GM18498 (cell line): ENCODE measurements around the gene RILPL2.
"Not testable (repeated sequence)": the region's sequence is repeated elsewhere in the genome, so short reads cannot be mapped to it uniquely, and the experiment has no call there.

Source experiments
- ATAC-seq: cut with Tn5 transposase; IDR thresholded peaks from one replicate; pipeline ENCODE4 v1.9.1; 2021; ENCODE audit warnings: mild to moderate bottlenecking, moderate library complexity; ENCODE audit not compliant: unreplicated experiment

RILPL2 gene, protein sequence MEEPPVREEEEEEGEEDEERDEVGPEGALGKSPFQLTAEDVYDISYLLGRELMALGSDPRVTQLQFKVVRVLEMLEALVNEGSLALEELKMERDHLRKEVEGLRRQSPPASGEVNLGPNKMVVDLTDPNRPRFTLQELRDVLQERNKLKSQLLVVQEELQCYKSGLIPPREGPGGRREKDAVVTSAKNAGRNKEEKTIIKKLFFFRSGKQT

DNA sequence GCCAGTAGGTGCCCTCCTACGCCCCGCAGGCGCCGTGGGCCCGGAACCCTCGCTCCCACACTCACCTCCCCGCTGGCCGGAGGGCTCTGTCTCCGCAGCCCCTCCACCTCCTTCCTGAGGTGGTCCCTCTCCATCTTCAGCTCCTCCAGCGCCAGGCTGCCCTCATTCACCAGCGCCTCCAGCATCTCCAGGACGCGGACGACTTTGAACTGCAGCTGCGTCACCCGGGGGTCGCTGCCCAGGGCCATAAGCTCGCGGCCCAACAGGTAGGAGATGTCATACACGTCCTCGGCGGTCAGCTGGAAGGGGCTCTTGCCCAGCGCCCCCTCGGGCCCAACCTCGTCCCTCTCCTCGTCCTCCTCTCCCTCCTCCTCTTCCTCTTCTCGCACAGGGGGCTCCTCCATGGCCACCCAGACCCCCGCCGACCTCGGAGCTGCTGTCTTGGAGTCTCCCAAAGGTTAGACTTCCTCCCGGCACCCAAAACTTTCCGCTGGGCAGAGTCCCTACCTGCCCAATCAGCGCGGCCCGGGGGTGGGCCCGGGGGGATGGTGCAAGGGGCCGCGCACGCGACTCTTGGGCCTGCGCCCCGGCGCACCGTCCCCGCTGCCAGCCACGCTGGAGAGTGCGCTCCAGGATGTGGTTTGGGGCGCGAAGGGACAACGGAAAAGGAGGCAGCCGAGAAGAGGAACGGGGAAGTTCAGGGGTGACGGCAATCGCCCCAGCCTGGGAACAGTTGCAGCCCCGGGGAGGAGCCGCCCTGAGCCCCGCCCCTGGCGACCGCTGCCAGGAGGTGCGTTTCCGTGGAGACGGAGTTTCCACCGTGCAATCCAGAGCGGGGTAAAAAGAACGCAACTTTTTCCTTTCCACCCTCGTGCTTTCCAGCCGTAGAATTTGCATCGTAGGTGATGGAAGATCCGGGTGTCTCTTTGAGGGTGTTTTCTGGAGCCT is at the start of gene RILPL2:
Gene RILPL2 (minus strand): TSS at position 668 of the 948 bp plus-strand sequence. CDS start 264 bp downstream, at position 404.
- peak; percentile 81 for ATAC-seq

DNA sequence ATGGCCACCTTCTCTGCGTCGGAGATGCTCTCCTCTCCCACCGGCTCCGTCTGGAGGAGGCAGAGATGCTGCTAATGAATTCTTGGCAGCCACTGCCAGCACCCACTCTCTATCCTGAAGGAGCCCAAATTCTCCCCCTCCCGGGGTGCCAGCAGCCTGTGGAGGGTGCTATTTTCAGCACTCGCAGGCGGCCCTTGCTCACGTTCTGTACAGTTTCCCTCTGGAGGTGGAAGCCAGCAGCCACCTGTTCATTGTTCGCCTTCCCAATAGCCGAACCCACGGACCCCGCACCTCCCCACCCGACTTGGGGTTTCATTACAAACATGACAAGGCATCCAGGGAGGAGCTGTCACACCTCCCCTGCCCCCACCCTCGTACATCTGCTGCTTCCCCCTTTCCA is 49.3 kb upstream of the RILPL2 start:
- ATAC-seq: no peak

DNA sequence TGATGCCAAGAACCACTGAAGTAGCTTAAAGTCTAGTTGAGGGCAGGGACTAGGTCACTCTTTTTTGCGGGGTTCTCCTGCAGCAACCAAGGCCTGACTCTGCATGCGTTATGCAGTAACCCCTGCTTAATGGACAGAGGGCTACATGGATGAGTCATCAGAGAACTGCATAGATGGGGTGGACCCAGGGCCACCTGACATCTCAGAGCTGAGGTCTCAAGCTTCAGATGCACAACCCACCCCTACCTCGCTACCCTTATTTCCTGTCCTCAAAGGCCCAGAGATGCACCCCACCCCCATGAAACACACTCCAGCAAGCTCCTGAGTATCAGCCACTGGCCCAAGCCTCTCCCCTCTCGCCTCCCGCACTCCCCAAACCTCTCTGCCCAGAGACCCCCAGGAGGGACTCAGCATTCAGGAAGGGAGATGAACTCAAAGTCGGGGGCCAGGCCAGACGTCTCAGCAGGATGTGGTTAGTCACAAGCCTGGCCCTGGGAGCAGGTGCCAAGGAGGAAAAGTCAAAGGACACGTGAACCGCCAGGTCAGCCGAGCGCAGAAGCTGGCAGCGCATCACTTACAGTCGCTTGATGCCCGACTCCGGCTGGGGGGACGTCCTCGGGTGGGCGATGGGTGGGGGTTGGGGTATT is 47.2 kb upstream of the RILPL2 start:
- no peak for ATAC-seq

DNA sequence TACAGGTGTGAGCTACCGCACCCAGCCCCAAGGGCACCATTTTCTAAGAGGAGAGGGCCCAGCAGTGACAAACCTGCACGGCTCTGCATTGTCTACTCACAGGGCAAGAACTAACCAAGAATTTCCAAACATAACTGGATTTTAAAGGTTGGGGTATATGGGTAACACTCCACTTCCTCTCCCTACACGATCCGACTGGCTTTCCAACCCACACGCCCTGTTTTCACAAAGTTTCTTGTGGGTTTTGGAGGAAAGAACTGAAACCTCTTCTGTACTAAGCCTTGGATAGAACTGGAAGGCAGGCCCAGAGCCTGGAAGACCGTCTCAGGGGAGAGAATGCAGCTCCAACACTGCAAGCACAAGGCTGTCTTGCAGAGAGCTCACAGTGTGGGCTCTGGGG is 46.4 kb upstream of the RILPL2 start:
- ATAC-seq: no peak

DNA sequence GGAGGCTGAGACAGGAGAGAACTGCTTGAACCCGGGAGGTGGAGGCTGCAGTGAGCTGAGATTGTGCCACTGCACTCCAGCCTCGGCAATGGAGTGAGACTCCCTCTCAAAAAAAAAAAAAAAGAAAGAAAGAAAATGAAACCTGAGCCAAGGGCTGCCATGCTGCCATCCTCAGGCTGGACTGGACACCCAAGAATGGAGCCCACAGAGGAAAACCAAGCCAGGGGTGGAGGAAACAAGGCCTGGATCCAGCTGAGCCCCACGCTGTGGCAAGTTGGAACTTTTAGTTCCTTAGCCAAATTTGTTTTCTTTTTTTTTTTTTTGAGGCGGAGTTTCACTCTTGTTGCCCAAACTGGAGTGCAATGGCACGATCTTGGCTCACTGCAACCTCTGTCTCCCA is 44.8 kb upstream of the RILPL2 start:
- ATAC-seq: not testable (repeated sequence)

DNA sequence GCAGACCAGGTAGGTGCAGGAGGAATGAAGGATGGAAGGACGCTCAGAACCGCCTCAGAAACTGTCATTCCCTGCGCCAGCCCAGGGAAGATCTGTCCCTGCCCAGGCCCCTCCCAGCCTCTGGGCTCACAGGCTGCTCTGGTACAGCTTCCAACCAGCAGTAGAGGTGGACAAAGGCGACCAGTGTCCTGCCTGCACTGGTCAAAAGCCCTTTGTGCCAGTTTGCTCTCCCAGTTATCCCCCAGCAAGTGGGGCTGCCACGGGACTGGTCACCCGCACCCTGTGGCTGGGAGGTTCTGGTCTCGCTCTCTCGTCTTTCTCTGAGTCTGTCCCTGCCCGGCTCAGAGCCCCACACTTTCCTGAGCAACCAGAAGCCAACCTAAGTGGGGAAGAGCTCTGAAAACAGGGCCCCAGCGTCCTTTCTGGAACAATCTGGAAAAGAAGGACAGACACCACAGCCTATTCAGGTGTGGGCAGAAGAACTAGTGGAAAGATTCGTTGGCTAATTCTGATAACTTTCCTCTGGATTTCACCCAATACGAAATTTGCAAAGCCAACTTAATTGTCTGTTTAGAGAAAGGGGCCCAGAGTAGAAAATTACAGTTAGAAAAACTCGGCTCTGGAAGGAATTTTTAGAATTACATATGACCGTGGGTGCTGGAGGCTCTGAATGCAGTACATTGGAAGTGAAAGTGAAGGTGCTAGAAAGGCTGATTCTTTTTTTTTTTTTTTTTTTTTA is 43.1 kb upstream of the RILPL2 start:
- no peak for ATAC-seq

DNA sequence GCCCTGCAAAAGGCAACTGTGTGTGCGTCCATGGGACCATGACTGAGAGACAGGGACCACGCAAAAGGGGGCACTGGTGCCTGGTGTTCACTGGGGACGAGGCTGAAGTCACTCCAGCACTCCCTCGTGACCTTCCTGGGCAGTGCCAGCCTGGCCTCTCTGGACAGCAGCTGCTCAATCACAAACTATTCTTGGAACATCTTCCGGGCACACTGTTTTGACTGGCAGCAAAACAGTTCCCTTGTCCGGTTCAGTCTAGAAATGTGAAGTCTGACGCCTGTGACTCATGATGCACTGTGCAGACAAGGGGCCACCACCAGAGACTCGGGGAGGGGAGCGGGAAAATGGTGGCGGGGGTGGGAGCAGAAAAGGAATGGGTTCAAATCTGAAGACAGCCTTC is 42.3 kb upstream of the RILPL2 start:
- ATAC-seq: no peak

DNA sequence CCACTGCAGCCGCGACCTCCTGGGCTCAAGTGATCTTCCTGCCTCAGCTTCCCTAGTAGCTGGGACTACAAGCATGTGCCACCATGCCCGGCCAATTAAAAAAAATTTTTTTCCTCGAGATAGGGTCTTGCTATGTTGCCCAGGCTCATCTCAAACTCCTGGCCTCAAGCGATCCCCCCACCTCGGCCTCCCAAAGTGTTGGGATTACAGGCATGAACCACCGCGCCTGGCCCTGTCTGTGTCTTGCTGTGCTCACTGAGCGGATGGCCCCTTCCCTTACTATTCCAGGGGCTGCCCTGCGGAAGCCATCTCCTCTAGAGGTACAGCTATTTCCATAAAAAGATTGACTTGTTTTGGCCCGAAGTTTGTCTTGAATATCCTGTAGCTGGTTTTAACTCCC is 41.6 kb upstream of the RILPL2 start:
- no peak for ATAC-seq

DNA sequence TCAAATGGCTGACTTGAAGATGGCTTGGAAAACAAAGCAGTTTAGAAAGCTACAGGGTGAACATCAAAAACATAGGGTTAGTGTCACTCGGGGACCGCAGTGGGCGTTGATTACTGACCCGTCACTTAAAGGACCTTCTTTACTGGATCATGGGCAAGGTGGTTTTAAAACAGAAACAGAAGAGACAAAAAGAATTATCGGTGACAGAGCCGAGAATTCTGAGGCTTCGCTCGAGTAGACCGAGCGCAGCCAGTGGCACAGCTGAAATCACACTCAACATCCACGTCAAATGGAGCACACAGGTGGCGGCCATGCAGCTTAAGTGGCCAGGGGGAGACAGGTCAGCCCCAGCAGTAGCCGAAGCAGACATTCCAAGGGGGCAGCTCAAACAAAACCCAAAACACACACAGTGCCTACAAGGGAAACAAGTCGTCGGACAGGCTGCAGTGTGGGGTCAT is 38.8 kb upstream of the RILPL2 start:
- ATAC-seq: no peak

DNA sequence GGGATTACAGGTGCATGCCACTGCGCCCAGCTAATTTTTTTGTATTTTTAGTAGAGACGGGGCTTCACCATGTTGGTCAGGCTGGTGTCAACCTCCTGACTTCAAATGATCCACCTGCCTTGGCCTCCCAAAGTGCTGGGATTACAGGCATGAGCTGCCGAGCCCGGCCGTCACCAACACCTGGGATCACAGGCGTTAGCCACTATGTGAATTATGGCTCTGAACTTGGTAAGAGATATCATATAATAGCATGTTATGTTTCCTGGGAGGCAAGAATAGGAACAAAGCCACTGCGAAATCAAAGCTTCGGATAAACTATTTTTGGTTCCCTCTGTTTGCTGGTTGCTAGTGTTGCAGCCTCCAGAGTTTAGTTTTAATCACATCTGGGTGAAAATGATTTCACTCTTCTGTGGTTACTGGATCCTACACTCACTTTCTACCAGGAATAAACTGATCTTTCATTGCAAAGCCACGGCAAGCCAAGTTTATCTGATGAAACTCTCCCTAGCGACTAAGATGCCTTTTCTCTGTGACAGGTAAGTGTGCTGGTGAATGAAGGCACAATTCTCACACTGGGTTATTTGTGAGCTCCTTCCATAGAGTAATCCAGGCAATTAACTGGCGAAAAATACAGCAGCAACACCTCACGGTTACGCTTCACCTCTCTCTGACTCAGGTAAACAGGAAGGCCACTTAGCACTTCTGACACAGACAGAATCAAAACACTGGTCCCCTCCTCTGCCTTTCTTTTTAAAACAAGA is 38.2 kb upstream of the RILPL2 start:
- ATAC-seq: no peak

DNA sequence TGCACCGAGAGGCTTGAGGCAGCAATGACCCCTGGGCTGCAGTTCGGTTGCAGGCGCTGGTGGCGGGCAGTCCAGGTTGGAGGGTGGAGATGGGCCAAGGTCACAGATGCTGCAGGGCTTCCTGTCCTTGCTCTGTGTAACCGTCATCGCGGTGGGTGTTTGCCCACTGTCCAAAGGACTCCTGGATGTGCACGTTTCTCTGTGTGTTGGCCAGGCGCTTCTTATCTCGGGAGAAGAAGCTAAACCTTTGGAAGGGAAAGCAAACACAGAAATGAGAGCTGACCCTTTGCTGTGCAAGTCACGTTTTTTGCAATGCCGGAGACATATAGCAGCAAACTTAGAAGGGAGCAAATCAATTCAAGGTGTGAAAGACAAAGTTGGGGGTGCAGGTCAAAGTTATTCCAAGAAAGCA is 36.0 kb upstream of the RILPL2 start:
- no peak for ATAC-seq

DNA sequence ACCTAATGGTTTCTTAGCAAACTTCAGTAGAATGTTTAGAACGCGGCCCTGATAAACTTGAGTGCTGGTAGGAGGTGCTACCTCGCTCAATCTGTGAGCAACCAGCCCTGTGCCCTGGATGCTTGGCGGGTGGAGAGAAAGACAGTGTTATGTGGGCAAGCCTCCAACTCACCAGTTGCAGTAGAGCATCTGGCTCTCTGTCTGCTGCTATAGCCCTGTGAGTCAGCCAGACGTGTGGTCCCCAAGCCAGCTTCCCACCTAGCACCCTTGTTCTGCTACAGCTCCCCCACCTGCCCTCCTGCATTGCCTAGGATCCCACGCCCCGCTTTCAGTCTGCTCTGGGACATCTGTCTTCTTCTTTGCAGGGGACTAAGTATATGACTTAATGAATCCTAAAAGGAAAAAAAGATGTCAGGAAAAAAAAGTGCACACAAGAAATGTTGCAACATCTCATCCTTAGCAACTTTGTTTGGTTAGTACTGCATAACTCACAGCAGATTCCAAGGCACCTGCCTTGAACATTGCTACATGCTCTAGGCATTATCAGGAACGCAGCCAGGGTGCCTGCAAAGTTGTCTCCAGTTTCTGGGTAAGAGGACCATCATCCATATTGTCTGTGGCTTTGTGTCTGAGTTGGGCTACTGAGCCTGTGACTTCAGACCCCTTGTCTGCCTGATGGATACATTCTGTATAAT is 35.0 kb upstream of the RILPL2 start:
- no peak for ATAC-seq

DNA sequence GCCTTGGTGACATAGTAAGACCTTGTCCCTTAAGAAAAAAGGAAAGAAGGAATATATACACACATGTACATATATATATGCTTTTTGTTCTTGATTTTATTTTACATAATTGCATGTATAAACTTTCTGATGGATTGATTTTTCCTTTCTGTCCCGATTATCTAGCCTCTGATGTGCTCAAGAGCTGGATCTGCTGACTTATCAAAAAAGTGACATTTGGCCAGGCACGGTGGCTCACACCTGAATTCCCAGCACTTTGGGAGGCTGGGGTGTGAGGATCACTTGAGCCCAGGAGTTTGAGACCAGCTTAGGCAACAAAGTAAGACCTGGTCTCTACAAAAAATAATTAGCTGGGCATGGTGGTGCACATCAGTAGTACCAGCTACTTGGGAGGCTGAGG is 33.5 kb upstream of the RILPL2 start:
- ATAC-seq: no peak

DNA sequence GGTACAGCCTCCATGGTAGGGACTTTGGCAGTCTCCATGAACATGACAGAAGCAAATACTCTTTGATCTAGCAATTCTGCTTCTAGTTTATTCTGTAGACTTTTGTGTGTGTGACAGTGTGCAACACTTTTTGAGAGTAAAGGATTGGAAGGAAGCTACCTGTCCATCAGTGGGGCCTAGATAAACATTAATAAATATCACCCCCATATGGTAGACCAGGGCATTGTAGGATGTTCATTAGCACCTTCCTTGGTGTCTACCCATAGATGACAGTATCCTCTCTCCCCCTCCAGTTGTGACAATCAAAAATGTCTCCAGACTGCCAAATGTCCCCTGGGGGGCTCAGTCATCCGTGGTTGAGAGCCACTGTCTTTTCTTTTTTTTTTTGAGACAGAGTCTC is 32.3 kb upstream of the RILPL2 start:
- no peak for ATAC-seq

DNA sequence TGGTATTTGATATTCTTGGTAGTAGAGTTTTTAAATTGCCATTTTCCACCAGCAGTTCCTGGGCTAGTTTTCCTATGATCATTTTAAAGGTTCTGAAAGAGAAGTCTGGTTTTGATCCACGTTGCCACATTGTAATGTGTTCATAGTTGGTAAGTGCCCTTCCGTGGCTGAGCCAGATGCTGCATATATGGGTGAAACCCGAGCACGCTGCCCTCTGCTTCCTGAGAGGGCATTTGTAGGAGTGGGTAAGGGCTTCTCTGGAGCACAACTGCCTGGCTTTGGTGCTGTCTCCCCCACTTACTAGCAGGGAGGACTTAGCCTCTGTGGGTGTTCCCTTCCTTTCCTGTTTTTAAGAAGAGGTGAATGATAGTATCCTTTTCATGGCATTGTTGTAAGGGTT is 28.6 kb upstream of the RILPL2 start:
- no peak for ATAC-seq

DNA sequence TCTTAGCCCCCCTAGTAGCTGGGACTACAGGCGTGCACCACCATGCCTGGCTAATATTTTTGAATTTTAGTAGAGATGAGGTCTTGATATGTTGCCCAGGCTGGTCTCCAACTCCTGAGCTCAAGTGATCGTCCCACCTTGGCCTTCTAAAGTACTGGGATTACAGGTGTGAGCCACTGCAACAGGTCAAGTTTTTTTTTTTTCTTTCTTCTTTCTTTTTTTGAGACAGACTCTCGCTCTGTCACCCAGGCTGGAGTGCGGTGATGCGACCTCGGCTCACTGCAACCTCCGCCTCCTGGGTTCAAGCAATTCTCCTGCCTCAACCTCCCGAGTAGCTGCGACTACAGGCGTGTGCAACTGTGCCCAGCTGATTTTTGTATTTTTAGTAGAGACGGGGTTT is 26.7 kb upstream of the RILPL2 start:
- not testable (repeated sequence) for ATAC-seq

DNA sequence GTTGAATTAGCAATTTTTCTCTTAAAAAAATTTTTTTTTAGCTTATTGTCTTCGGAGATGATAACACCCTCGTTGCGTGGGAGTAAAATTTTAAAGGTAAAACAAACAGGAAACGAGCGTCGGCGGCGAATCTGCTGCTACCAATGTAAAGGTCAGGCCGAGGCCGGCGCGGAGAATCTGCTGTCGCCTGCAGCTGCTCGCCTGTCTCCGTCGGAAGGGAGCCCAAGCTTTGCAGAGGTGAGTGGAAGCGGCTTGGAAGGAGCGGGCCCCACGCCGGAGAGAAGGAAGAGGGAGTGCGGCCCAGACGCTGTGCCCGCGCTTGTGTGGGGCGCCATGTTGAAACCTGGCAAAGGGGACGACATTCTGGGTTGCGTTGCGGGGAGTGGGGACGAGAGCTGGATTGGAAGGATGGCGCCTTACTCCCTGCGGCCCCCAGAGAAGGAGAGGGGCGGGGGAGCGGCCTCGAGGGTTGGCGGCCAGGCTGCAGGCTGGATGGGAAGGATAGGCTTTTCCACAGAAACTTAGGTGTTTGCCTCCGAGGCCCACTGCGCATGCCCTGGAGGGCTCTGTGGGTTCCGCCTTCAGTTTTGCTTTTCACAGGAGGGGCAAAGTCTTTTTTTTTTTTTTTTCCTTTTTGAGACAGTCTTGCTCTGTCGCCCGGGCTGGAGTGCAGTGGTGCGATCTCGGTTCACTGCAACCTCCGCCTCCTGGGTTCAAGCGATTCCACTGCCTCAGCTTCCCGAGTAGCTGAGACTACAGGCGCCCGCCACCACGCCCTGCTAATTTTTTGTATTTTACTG is 21.7 kb upstream of the RILPL2 start, which contains the start of gene SNRNP35:
Gene SNRNP35 (plus strand): TSS at position 160 of the 800 bp plus-strand sequence. CDS start 7,402 bp downstream, outside the sequence.
- peak; percentile 58 for ATAC-seq

DNA sequence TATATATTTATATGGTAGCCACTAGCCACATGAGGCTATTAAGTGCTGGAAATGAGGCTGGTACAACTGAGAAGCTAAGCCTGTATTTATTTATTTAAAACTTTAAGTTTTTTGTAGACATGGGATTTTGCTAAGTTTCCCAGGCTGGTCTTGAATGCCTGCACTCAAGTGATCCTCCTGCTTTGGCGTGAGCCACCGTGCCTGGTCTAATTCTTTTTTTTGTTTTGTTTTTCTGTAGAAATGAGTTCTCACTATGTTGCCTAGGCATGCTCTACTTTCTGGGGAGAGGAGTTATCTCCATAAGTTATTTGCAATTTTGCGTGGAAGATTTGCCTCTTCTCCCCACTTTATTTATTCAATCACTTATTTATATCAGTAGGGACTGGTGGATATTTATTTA is 16.7 kb upstream of the RILPL2 start:
- no peak for ATAC-seq

DNA sequence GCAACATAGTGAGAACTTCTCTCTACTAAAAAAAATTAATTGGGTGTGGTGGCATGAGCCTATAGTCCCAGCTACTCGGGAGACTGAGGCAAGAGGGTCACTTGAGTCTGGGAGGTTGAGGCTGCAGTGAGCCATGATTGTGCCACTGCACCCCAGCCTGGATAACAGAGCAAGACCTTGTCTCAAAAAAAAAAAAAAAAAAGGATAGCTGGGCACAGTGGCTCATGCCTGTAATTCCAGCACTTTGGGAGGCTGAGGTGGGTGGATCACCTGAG is 15.7 kb upstream of the RILPL2 start:
- ATAC-seq: not testable (repeated sequence)
